ENCODE measurements around the gene PRM2.

- TF ChIP-seq RNF2 (IDR thresholded peaks at IDR 0.05; ENCODE audit: borderline replicate concordance, low read depth, low read length, missing control alignments, poor library complexity, severe bottlenecking): no peak
- no peak for TF ChIP-seq CTCF (IDR thresholded peaks at IDR 0.05; ENCODE audit: control extremely low read depth in 1 of 3, insufficient read depth in 1 of 3, low read depth in 1 of 3, low read length in 3 of 3)
- no peak for TF ChIP-seq POLR2AphosphoS5 (IDR thresholded peaks at IDR 0.05; ENCODE audit: low read depth, low read length)
- TF ChIP-seq POLR2A (IDR thresholded peaks at IDR 0.05; ENCODE audit: control extremely low read depth in 1 of 2, low read depth in 2 of 2, low read length in 2 of 2): no peak
- TF ChIP-seq JUN (IDR thresholded peaks at IDR 0.05; ENCODE audit: low read depth, low read length): no peak
- TF ChIP-seq EP300 (IDR thresholded peaks at IDR 0.05; ENCODE audit: borderline replicate concordance in 1 of 2, low read depth in 2 of 2, low read length in 2 of 2): no peak
- no peak for TF ChIP-seq FOSL1 (IDR thresholded peaks at IDR 0.05; ENCODE audit: insufficient read depth, low read depth, low read length)
- TF ChIP-seq TAF1 (IDR thresholded peaks at IDR 0.05; ENCODE audit: low read depth, low read length): no peak
- TF ChIP-seq ATF2 (IDR thresholded peaks at IDR 0.05; ENCODE audit: low read length): no peak
- no peak for TF ChIP-seq SIX5 (IDR thresholded peaks at IDR 0.05; ENCODE audit: low read depth, low read length)
- TF ChIP-seq EZH2 (IDR thresholded peaks at IDR 0.05; ENCODE audit: low read depth, low read length, severe bottlenecking): no peak
- TF ChIP-seq CEBPB (IDR thresholded peaks at IDR 0.05; ENCODE audit: low read depth, low read length): no peak
- TF ChIP-seq SIRT6 (IDR thresholded peaks at IDR 0.05; ENCODE audit: low read length): no peak
- no peak for TF ChIP-seq TCF12 (IDR thresholded peaks at IDR 0.05; ENCODE audit: low read depth, low read length)
Observed at GRCh38 chr16:11225677-11226549, 50.4 kb downstream of the PRM2 start.

Measured in H1 (cell line).